GF-D8 (cell line): ENCODE results near the gene SOCS3.

Experiments used
- DNase-seq: peaks from one replicate; lab custom pipeline; 2025; lab: John Stamatoyannopoulos, UW

The SOCS3 gene

GRCh38 chr17:78307887-78308638, 51.8 kb downstream of the SOCS3 start:
- no peak for DNase-seq

GRCh38 chr17:78306913-78307312, 53.0 kb downstream of the SOCS3 start:
- no peak for DNase-seq
